Stomach (tissue), 9 donors: Measurements from ENCODE around the gene KSR2. TPM values are rescaled to one million over a fixed set of nuclear protein-coding genes. Genes with fewer than 3 reads are reported as not detected.

Source experiments
- DNase-seq, 2 donors: peaks; one replicate each; pipeline versions ENCODE4 v3.0.0 to v3.0.0-alpha.2; 2013 to 2019
- H3K27ac ChIP-seq, 5 donors: fragments of 200-600 bp in 4 of 5; sonication (generic) in 4 of 5; one replicate each; pipeline ENCODE4 v1.5.1; 2013 to 2019; ENCODE audit warnings: mild to moderate bottlenecking in 1 of 5, moderate library complexity in 1 of 5
- H3K27me3 ChIP-seq, 3 donors: fragments of 200-600 bp; sonication (generic); one replicate each; pipeline ENCODE4 v1.5.1; 2017 to 2019; ENCODE audit warnings: mixed run types in 1 of 3
- H3K36me3 ChIP-seq, 4 donors: fragments of 200-600 bp; sonication (generic); 1 replicate in 3 of 4; 2 replicates in 1 of 4; pipeline ENCODE4 v1.5.1; 2016 to 2019
- H3K4me1 ChIP-seq, 4 donors: fragments of 200-600 bp; sonication (generic); one replicate each; pipeline ENCODE4 v1.5.1; 2016 to 2019
- H3K4me3 ChIP-seq, 4 donors: fragments of 200-600 bp; sonication (generic) in 3 of 4; one replicate each; pipeline ENCODE4 v1.5.1; 2016 to 2019; ENCODE audit warnings: mild to moderate bottlenecking in 1 of 4
- H3K9me3 ChIP-seq, 4 donors: fragments of 200-600 bp; sonication (generic); one replicate each; pipeline ENCODE4 v1.5.1; 2016 to 2019
- EP300 ChIP-seq: sonication (generic); formaldehyde crosslinking; IDR thresholded peaks from one replicate; pipeline ENCODE4 v1.6.1; 2017; ENCODE audit warnings: antibody characterized with exemption
- POLR2A ChIP-seq, 4 donors: fragments of 450-650 bp; IDR thresholded peaks; one replicate each; pipeline ENCODE4 v1.6.1; 2016; ENCODE audit warnings: antibody characterized with exemption in 4 of 4, control low read depth in 2 of 4, mild to moderate bottlenecking in 1 of 4, moderate library complexity in 1 of 4
- POLR2AphosphoS5 ChIP-seq, 3 donors: sonication (generic); formaldehyde crosslinking; IDR thresholded peaks; one replicate each; pipeline ENCODE4 v1.6.1; 2016; ENCODE audit warnings: antibody characterized with exemption in 3 of 3
- WGBS, 5 donors: extraction: QIAGEN DNeasy Blood & Tissue Kit in 3 of 5; methylation state at CpG; one replicate each; pipeline versions ENCODE4 v1.1.5 to v1.1.7; 2013 to 2018; 5-methylcytosine and 5-hydroxymethylcytosine counted together
- intact Hi-C: fragments of 100-400 bp; cut with DNase I; formaldehyde crosslinking; loops from one replicate; pipeline ENCODE4 v1.15.1; 2023; ENCODE audit warnings: low total_unique reads
- polyA plus RNA-seq, 3 donors: library from polyadenylated mRNA; stranded (reverse); fragments of 200-250 nt; gene quantifications; one replicate each; pipeline ENCODE4 v1.2.3, GENCODE V29; 2013
- total RNA-seq, 5 donors: library from RNA; depleted of rRNA; stranded (reverse); fragments of >200 nt; gene quantifications; one replicate each; pipeline versions ENCODE4 v1.1.0 to v1.2.3, GENCODE V29; 2014 to 2016
- TF ChIP-seq, protein P1 (sequence below), 7 experiments: fragments of 450-650 bp in 4 of 7; fragments of 200-600 bp in 3 of 7; sonication (generic) in 3 of 7; IDR thresholded peaks; one replicate each; pipeline ENCODE4 v1.5.1; 2016 to 2019; ENCODE audit warnings: antibody characterized with exemption in 7 of 7, control low read depth in 2 of 7, mild to moderate bottlenecking in 1 of 7
- donor health status: healthy with polysubstance abuse.
- donor health status: Bipolar disorder and iron deficiency.
- donor health status: healthy.

KSR2 gene
- total and polyA plus RNA-seq, 8 donors, result 0.03 to 1.4 (median 0.26) TPM; not detected in 2

DNA sequence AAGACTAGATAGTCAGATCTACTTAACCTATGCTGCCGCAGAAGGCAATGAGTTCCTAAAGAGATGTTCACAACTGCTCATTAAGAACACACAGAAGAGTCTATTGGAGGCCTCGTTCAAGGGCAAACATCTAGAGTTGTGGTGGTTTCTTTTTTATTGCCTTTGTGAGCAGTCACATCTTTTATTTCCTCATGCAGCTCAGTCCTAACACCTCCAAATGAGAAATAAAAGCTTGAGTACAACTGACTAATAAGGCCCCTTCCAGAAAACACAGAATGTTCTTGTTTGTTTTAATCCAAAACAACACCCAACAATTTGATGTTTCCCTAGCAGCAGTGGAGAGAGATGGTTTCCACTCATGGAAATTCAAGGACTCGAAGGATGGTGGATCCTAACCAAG, 483.9 kb downstream of the KSR2 start:
- H3K36me3 ChIP-seq, result no peaks in the 10 kb centered on the region
- peaks cover 0 to 8% (median 2%) of the 10 kb centered on the region in 4 donors for H3K9me3 ChIP-seq
- H3K27ac ChIP-seq, result no peak overlapping the region
- no peaks in the 10 kb centered on the region for H3K27me3 ChIP-seq
- 81 to 91% (median 83%) methylated on average over 3 of the region's 3 CpGs for whole genome bisulfite sequencing, 5 donors
- DNase-seq, result no peak
- intact Hi-C loops, result no loop called here
- no peak overlapping the region for H3K4me3 ChIP-seq
- TF ChIP-seq POLR2A (IDR thresholded peaks at IDR 0.05) (no peak), POLR2AphosphoS5 (IDR thresholded peaks at IDR 0.05) (no peak), EP300 (no peak)
- TF ChIP-seq, protein P1, sequence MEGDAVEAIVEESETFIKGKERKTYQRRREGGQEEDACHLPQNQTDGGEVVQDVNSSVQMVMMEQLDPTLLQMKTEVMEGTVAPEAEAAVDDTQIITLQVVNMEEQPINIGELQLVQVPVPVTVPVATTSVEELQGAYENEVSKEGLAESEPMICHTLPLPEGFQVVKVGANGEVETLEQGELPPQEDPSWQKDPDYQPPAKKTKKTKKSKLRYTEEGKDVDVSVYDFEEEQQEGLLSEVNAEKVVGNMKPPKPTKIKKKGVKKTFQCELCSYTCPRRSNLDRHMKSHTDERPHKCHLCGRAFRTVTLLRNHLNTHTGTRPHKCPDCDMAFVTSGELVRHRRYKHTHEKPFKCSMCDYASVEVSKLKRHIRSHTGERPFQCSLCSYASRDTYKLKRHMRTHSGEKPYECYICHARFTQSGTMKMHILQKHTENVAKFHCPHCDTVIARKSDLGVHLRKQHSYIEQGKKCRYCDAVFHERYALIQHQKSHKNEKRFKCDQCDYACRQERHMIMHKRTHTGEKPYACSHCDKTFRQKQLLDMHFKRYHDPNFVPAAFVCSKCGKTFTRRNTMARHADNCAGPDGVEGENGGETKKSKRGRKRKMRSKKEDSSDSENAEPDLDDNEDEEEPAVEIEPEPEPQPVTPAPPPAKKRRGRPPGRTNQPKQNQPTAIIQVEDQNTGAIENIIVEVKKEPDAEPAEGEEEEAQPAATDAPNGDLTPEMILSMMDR (IDR thresholded peaks at IDR 0.05), result no peak
- H3K4me1 ChIP-seq, result peaks cover 0 to 11% (median 0%) of the 10 kb centered on the region in 4 donors

- WGBS, 5 donors, result 78 to 88% (median 83%) methylated on average over 5 of the region's 5 CpGs
- Histone ChIP-seq H3K36me3 (no peaks in the 10 kb centered on the region), H3K9me3 (peaks cover 0 to 8% (median 2%) of the 10 kb centered on the region in 4 donors), H3K27me3 (no peaks in the 10 kb centered on the region), H3K4me3 (no peak overlapping the region), H3K4me1 (peaks cover 0 to 11% (median 0%) of the 10 kb centered on the region in 4 donors), H3K27ac (no peak overlapping the region)
- DNase-seq, result no peak
- TF ChIP-seq EP300 (no peak), POLR2AphosphoS5 (IDR thresholded peaks at IDR 0.05) (no peak), POLR2A (IDR thresholded peaks at IDR 0.05) (no peak)
- TF ChIP-seq, protein P1 (IDR thresholded peaks at IDR 0.05), result no peak
- intact Hi-C loops, result no loop called here
Measured at GRCh38 chr12:117483501-117483900, 485.3 kb downstream of the KSR2 start.

- Histone ChIP-seq H3K9me3 (peaks cover 0 to 8% (median 2%) of the 10 kb centered on the region in 4 donors), H3K4me1 (no peaks in the 10 kb centered on the region), H3K36me3 (no peaks in the 10 kb centered on the region), H3K4me3 (no peak overlapping the region), H3K27ac (no peak overlapping the region), H3K27me3 (no peaks in the 10 kb centered on the region)
- TF ChIP-seq, protein P1 (IDR thresholded peaks at IDR 0.05), result no peak
- no peak for TF ChIP-seq EP300
- no peak for TF ChIP-seq POLR2AphosphoS5 (IDR thresholded peaks at IDR 0.05)
- TF ChIP-seq POLR2A (IDR thresholded peaks at IDR 0.05), result no peak
- 83 to 100% (median 90%) methylated on average over 1 of the region's 1 CpG for WGBS, 5 donors
- no peak for DNase-seq
- intact Hi-C loops, result no loop called here
Measured at GRCh38 chr12:117481470-117481869, 487.3 kb downstream of the KSR2 start.

DNA sequence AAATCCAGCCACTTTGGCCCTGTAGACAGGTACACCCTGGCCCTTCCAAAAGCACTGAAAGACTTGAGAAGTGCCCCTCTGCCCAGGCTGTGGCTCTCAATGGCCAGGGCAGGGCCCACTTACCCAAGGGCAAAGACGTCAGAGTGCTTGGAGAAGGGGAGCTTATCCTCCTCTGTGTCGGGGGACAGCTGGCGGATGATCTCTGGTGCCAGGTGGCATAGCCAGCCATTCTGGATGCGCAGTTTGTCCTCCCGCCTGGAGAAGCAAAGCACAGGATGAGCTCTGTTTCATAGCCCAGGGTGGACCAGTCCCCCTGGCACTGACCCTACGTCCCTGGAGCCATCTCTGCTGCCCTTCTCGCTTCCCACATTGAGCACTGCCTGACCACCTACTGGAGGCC, 492.4 kb downstream of the KSR2 start:
- Histone ChIP-seq H3K9me3 (peaks cover 0 to under 1% (median 0%) of the 10 kb centered on the region in 4 donors), H3K27ac (no peak overlapping the region), H3K27me3 (no peaks in the 10 kb centered on the region), H3K36me3 (no peaks in the 10 kb centered on the region), H3K4me3 (no peak overlapping the region), H3K4me1 (no peaks in the 10 kb centered on the region)
- no peak for DNase-seq
- WGBS, 5 donors, result 91 to 97% (median 93%) methylated on average over 7 of the region's 7 CpGs
- TF ChIP-seq POLR2AphosphoS5 (IDR thresholded peaks at IDR 0.05), result no peak
- no peak for TF ChIP-seq EP300
- TF ChIP-seq POLR2A (IDR thresholded peaks at IDR 0.05), result no peak
- TF ChIP-seq, protein P1 (IDR thresholded peaks at IDR 0.05), result no peak
- intact Hi-C loops, result no loop called here
